HCT116 (cell line): Measurements from ENCODE around the gene TM4SF4. TPM values are rescaled to one million over a fixed set of nuclear protein-coding genes. Genes with fewer than 3 reads are reported as not detected.

Experiments
- ATAC-seq: fragments of 200-7000 bp; cut with Tn5 transposase; 2 replicates; pipeline ENCODE4 v1.9.1; 2020; ENCODE audit warnings: mild to moderate bottlenecking, moderate library complexity
- BruUV-seq: library from RNA; stranded (reverse); fragments of 400-500 nt; replicated peaks from 2 replicates; lab custom pipeline; 2021; lab: Mats Ljungman, UMichigan
- CTCF ChIA-PET: fragments of 300-600 bp; sonication (Branson Sonifier 250); formaldehyde crosslinking; loops from one replicate; lab custom pipeline; 2021; ENCODE audit warnings: antibody characterized with exemption; lab: Charles Lee
- POLR2A ChIA-PET: fragments of 300-600, 350-600 bp; sonication (Branson Sonifier 250); formaldehyde crosslinking; loops from one replicate; lab custom pipeline; 2021; ENCODE audit warnings: antibody characterized with exemption; lab: Charles Lee
- RAD21 ChIA-PET, 2 experiments: fragments of 300-600 bp; sonication (Branson Sonifier 250); formaldehyde crosslinking; loops; one replicate each; lab custom pipeline; 2023; ENCODE audit warnings: low total read pairs in 2 of 2; ENCODE audit not compliant: uncharacterized antibody in 2 of 2, unreplicated experiment in 2 of 2, low non-redundant PET in 1 of 2; lab: Charles Lee
- DNase-seq: peaks from one replicate; pipeline ENCODE4 v3.0.0-alpha.2; 2010; ENCODE audit warnings: low read depth, low spot score
- H2AFZ ChIP-seq: fragments of 200-600 bp; shearing (Covaris generic), sonication (generic); 2 replicates; pipeline ENCODE4 v1.6.1; 2017; ENCODE audit warnings: low read depth, mixed run types, mixed read lengths, antibody characterized with exemption, low read length; ENCODE audit not compliant: poor library complexity, severe bottlenecking
- H3K27ac ChIP-seq: 2 replicates; pipeline ENCODE4 v1.5.1; 2012; ENCODE audit warnings: low read depth, low read length
- H3K27me3 ChIP-seq: fragments of 200-600 bp; sonication (generic); 2 replicates; pipeline ENCODE4 v1.6.1; 2016; ENCODE audit warnings: mixed run types, low read length, mixed read lengths; ENCODE audit not compliant: insufficient read depth
- H3K36me3 ChIP-seq, 2 experiments: fragments of 200-500 bp in 1 of 2; fragments of 200-600 bp in 1 of 2; sonication (Bioruptor generic) in 1 of 2; sonication (generic) in 1 of 2; 2 replicates each; pipeline versions ENCODE4 v1.5.1 to v1.6.1; 2014 to 2016; ENCODE audit warnings: low read length in 2 of 2, inconsistent platforms in 1 of 2, mixed read lengths in 1 of 2, mixed run types in 1 of 2; ENCODE audit not compliant: insufficient read depth in 2 of 2, control insufficient read depth in 1 of 2
- H3K4me1 ChIP-seq, 2 experiments: fragments of 200-600 bp in 1 of 2; sonication (generic) in 1 of 2; 2 replicates each; pipeline versions ENCODE4 v1.5.1 to v1.6.1; 2012 to 2017; ENCODE audit warnings: low read length in 2 of 2, inconsistent platforms in 1 of 2, mild to moderate bottlenecking in 1 of 2, mixed read lengths in 1 of 2, mixed run types in 1 of 2, moderate library complexity in 1 of 2; ENCODE audit not compliant: insufficient read depth in 2 of 2, control insufficient read depth in 1 of 2
- H3K4me2 ChIP-seq: fragments of 200-600 bp; sonication (generic); 2 replicates; pipeline ENCODE4 v1.6.1; 2017; ENCODE audit warnings: mixed run types, low read length, mixed read lengths
- H3K4me3 ChIP-seq, 2 experiments: fragments of 200-600 bp in 1 of 2; sonication (generic) in 1 of 2; replicated peaks in 1 of 2; 2 replicates each; pipeline ENCODE4 v1.5.1; 2011 to 2016; ENCODE audit warnings: low read length in 2 of 2, control low read depth in 1 of 2, low read depth in 1 of 2, mild to moderate bottlenecking in 1 of 2, mixed read lengths in 1 of 2, mixed run types in 1 of 2
- H3K79me2 ChIP-seq: fragments of 200-600 bp; sonication (generic); 2 replicates; pipeline ENCODE4 v1.6.1; 2017; ENCODE audit warnings: mild to moderate bottlenecking, mixed run types, low read length, moderate library complexity, mixed read lengths; ENCODE audit not compliant: insufficient read depth
- H3K9ac ChIP-seq: fragments of 200-600 bp; sonication (generic); 2 replicates; pipeline ENCODE4 v1.6.1; 2016; ENCODE audit warnings: low read length, mixed read lengths
- H3K9me2 ChIP-seq: fragments of 200-600 bp; sonication (generic), shearing (Covaris generic); 2 replicates; pipeline ENCODE4 v1.6.1; 2017; ENCODE audit warnings: mixed run types, mild to moderate bottlenecking, moderate library complexity; ENCODE audit not compliant: insufficient read depth
- H3K9me3 ChIP-seq, 2 experiments: fragments of 200-500 bp in 1 of 2; fragments of 200-600 bp in 1 of 2; sonication (Bioruptor generic) in 1 of 2; sonication (generic) in 1 of 2; 2 replicates each; pipeline ENCODE4 v1.6.1; 2014 to 2017; ENCODE audit warnings: low read length in 2 of 2, mixed read lengths in 2 of 2, inconsistent platforms in 1 of 2, low read depth in 1 of 2, mild to moderate bottlenecking in 1 of 2, mixed run types in 1 of 2, moderate library complexity in 1 of 2; ENCODE audit not compliant: control insufficient read depth in 1 of 2, insufficient read depth in 1 of 2
- H4K20me1 ChIP-seq: fragments of 200-600 bp; sonication (generic), shearing (Covaris generic); 2 replicates; pipeline ENCODE4 v1.6.1; 2017; ENCODE audit warnings: mixed run types, mild to moderate bottlenecking, moderate library complexity; ENCODE audit not compliant: insufficient read depth
- CBX3 ChIP-seq: IDR thresholded peaks from 2 replicates; pipeline ENCODE4 v1.6.1; 2012; ENCODE audit warnings: low read depth
- ELF1 ChIP-seq: IDR thresholded peaks from 2 replicates; pipeline ENCODE4 v1.6.1; 2012; ENCODE audit warnings: low read depth, borderline replicate concordance
- JUND ChIP-seq: IDR thresholded peaks from 2 replicates; pipeline ENCODE4 v1.6.1; 2012
- POLR2A ChIP-seq: IDR thresholded peaks from 2 replicates; pipeline ENCODE4 v1.7.0; 2011; ENCODE audit warnings: borderline replicate concordance; ENCODE audit not compliant: insufficient read depth, insufficient read length; ENCODE audit errors: extremely low read depth
- POLR2AphosphoS5 ChIP-seq: IDR thresholded peaks from 2 replicates; pipeline ENCODE4 v1.6.1; 2011; ENCODE audit warnings: mild to moderate bottlenecking, low read depth, low read length, moderate library complexity
- RAD21 ChIP-seq: IDR thresholded peaks from 2 replicates; pipeline ENCODE4 v1.6.1; 2012; ENCODE audit warnings: low read depth, mild to moderate bottlenecking
- SIN3A ChIP-seq: IDR thresholded peaks from 2 replicates; pipeline ENCODE4 v1.6.1; 2012; ENCODE audit warnings: low read depth
- TCF7L2 ChIP-seq: IDR thresholded peaks from 2 replicates; pipeline ENCODE4 v1.7.0; 2011; ENCODE audit warnings: borderline replicate concordance, inconsistent platforms; ENCODE audit not compliant: insufficient read depth, insufficient read length; ENCODE audit errors: extremely low read depth
- YY1 ChIP-seq: IDR thresholded peaks from 2 replicates; pipeline ENCODE4 v1.6.1; 2011; ENCODE audit warnings: low read length, low read depth, moderate library complexity, mild to moderate bottlenecking; ENCODE audit not compliant: insufficient replicate concordance; ENCODE audit errors: extremely low read depth
- ZNF274 ChIP-seq: fragments of 200-500 bp; sonication (Bioruptor generic); IDR thresholded peaks from 2 replicates; pipeline ENCODE4 v1.6.1; 2014; ENCODE audit warnings: mild to moderate bottlenecking, low read depth, low read length, inconsistent platforms
- intact Hi-C: fragments of 100-400 bp; cut with micrococcal nuclease; formaldehyde crosslinking; loops from 2 replicates; pipeline ENCODE4 v1.10.0; 2022
- total RNA-seq: library from RNA; stranded (reverse); gene quantifications from one replicate; pipeline ENCODE4 v1.2.1, GENCODE V29; 2021; ENCODE audit not compliant: unreplicated experiment
- TF ChIP-seq, protein P1 (sequence below): IDR thresholded peaks from 2 replicates; pipeline ENCODE4 v1.6.1; 2011; ENCODE audit warnings: mild to moderate bottlenecking, low read length, moderate library complexity; ENCODE audit not compliant: insufficient replicate concordance; ENCODE audit errors: extremely low read depth
- TF ChIP-seq, protein P2 (sequence below): IDR thresholded peaks from 2 replicates; pipeline ENCODE4 v1.6.1; 2012
- TF ChIP-seq, protein P3 (sequence below), 3 experiments: fragments of 200-600 bp in 1 of 3; sonication (generic) in 1 of 3; IDR thresholded peaks in 2 of 3; conservative IDR thresholded peaks in 1 of 3; 2 replicates each; pipeline ENCODE4 v1.5.1; 2012 to 2017; ENCODE audit warnings: low read depth in 2 of 3, low read length in 2 of 3, antibody characterized with exemption in 1 of 3, borderline replicate concordance in 1 of 3, control low read depth in 1 of 3, mild to moderate bottlenecking in 1 of 3, mixed read lengths in 1 of 3, mixed run types in 1 of 3, moderate library complexity in 1 of 3; ENCODE audit not compliant: insufficient read depth in 1 of 3

TM4SF4 gene
- total RNA-seq, 1 experiment from 2014 or later: 0.91 TPM

DNA sequence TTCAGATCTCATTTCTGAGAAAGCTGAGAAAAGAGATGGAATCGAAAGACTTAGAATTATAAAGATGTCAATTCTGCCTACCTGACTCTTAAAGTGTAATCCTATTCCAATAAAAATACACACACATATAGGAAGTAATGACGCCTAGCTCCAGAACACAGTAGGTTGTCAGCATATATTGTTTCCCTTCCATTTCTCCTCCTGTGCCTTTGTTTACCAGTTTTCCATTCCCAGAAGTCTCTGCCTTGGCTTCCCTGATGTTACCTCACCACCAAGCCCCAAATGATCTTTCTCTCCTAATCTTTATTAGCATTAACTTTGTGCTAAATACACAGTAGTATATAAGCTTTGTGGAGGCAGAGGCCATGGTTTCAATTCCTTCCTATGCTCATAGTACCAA lies 40.0 kb downstream of the TM4SF4 start:
- BruUV-seq: no TSS peak
- Histone ChIP-seq H3K36me3 (no peaks in the 10 kb centered on the region), H3K9me3 (no peaks in the 10 kb centered on the region), H3K79me2 (no peaks in the 10 kb centered on the region), H2AFZ (no peak overlapping the region), H4K20me1 (no peaks in the 10 kb centered on the region), H3K27me3 (no peaks in the 10 kb centered on the region)
- DNase-seq (no peak), ATAC-seq (no peak)
- CTCF ChIA-PET: interaction anchor here (0.6 to 2.8 kb wide), 7 partner anchors 16 to 545 kb away, joined by 3 to 15 read pairs (median 5); no protein-coding TSS in a partner anchor
- RAD21 ChIA-PET: no interaction called here
- intact Hi-C loops: no loop called here
- TF ChIP-seq RAD21: no peak
- TF ChIP-seq, protein P1, sequence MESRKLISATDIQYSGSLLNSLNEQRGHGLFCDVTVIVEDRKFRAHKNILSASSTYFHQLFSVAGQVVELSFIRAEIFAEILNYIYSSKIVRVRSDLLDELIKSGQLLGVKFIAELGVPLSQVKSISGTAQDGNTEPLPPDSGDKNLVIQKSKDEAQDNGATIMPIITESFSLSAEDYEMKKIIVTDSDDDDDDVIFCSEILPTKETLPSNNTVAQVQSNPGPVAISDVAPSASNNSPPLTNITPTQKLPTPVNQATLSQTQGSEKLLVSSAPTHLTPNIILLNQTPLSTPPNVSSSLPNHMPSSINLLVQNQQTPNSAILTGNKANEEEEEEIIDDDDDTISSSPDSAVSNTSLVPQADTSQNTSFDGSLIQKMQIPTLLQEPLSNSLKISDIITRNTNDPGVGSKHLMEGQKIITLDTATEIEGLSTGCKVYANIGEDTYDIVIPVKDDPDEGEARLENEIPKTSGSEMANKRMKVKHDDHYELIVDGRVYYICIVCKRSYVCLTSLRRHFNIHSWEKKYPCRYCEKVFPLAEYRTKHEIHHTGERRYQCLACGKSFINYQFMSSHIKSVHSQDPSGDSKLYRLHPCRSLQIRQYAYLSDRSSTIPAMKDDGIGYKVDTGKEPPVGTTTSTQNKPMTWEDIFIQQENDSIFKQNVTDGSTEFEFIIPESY: no peak
- TF ChIP-seq, all 23 proteins: peak for 0
- Histone ChIP-seq H3K27ac (no peak overlapping the region), H3K4me1 (no peaks in the 10 kb centered on the region), H3K4me2 (no peak overlapping the region), H3K4me3 (no peak overlapping the region), H3K9ac (no peak overlapping the region), H3K9me2 (no peaks in the 10 kb centered on the region)
- POLR2A ChIA-PET: interaction anchor here (1.0 kb wide), 1 partner anchor 294 kb away, joined by 3 read pairs; no protein-coding TSS in a partner anchor

DNA sequence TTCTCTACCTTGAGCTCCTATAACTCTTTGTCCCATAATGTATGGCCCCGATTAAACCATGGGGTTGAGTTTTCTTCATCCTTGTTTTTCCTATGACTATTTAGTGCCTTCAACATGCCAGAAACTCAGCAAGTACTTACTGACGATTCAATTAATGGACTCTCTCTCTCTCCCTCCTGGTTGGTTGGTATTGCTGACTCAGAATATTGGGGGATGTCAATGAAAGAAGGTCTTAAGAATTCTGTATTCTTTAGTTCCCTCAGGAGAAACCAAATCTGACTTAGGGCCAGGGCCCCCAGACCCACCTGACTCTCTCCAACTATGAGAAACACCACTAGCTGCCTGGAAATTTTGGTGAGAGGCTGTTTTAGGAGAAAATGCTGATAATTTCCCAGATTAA lies 40.8 kb downstream of the TM4SF4 start:
- Histone ChIP-seq H2AFZ (no peak overlapping the region), H3K79me2 (no peaks in the 10 kb centered on the region)
- intact Hi-C loops: no loop called here
- TF ChIP-seq POLR2AphosphoS5 (no peak), TCF7L2 (no peak), YY1 (no peak), RAD21 (no peak), ELF1 (no peak), SIN3A (no peak), ZNF274 (no peak), JUND (no peak), CBX3 (no peak), POLR2A (no peak)
- TF ChIP-seq, protein P1: no peak
- TF ChIP-seq, protein P2, sequence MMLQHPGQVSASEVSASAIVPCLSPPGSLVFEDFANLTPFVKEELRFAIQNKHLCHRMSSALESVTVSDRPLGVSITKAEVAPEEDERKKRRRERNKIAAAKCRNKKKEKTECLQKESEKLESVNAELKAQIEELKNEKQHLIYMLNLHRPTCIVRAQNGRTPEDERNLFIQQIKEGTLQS: no peak
- TF ChIP-seq, protein P3, sequence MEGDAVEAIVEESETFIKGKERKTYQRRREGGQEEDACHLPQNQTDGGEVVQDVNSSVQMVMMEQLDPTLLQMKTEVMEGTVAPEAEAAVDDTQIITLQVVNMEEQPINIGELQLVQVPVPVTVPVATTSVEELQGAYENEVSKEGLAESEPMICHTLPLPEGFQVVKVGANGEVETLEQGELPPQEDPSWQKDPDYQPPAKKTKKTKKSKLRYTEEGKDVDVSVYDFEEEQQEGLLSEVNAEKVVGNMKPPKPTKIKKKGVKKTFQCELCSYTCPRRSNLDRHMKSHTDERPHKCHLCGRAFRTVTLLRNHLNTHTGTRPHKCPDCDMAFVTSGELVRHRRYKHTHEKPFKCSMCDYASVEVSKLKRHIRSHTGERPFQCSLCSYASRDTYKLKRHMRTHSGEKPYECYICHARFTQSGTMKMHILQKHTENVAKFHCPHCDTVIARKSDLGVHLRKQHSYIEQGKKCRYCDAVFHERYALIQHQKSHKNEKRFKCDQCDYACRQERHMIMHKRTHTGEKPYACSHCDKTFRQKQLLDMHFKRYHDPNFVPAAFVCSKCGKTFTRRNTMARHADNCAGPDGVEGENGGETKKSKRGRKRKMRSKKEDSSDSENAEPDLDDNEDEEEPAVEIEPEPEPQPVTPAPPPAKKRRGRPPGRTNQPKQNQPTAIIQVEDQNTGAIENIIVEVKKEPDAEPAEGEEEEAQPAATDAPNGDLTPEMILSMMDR (IDR thresholded peaks at IDR 0.05 in 2 of 3, conservative IDR thresholded peaks at IDR 0.05 in 1 of 3; ENCODE audit: borderline replicate concordance in 1 of 3, insufficient read depth in 1 of 3, low read depth in 2 of 3, low read length in 2 of 3): no peak

More for the DNA sequence above, 40.8 kb downstream of the TM4SF4 start:
- ATAC-seq: no peak
- no peak overlapping the region for H3K4me3 ChIP-seq
- H3K4me2 ChIP-seq: no peak overlapping the region
- CTCF ChIA-PET: interaction anchor here (0.6 kb wide), 1 partner anchor 15 kb away, joined by 3 read pairs; no protein-coding TSS in a partner anchor
- POLR2A ChIA-PET: no interaction called here
- H3K4me1 ChIP-seq: no peaks in the 10 kb centered on the region
- BruUV-seq: no TSS peak
- RAD21 ChIA-PET: no interaction called here
- no peaks in the 10 kb centered on the region for H3K27me3 ChIP-seq
- no peak overlapping the region for H3K9ac ChIP-seq
- H3K36me3 ChIP-seq: 0 out of 4 replicates have a peak, but pooled peaks cover 0 to under 1% of the 10 kb centered on the region in 2 experiments
- no peak overlapping the region for H3K27ac ChIP-seq
- no peaks in the 10 kb centered on the region for H3K9me2 ChIP-seq
- H4K20me1 ChIP-seq: no peaks in the 10 kb centered on the region
- no peaks in the 10 kb centered on the region for H3K9me3 ChIP-seq
- no peak for DNase-seq
